GM23338 (cell line): Measurements from ENCODE around the gene MSH2. TPM values are rescaled to one million over a fixed set of nuclear protein-coding genes. Genes with fewer than 3 reads are reported as not detected.

ENCODE experiments used
- ATAC-seq: fragments of 200-7000 bp; cut with Tn5 transposase; 3 replicates; pipeline ENCODE4 v1.9.1; 2020
- DNase-seq: peaks from one replicate; pipeline ENCODE4 v3.0.0-alpha.2; 2015; ENCODE audit warnings: low spot score
- H2AFZ ChIP-seq: fragments of 200-600 bp; sonication (generic); 2 replicates; pipeline ENCODE4 v1.8.0; 2016; ENCODE audit warnings: antibody characterized with exemption, mild to moderate bottlenecking, moderate library complexity
- H3F3A ChIP-seq: fragments of 200-600 bp; sonication (generic); replicated peaks from 2 replicates; pipeline ENCODE4 v1.8.0; 2017; ENCODE audit warnings: antibody characterized with exemption, mixed run types, low read depth
- H3K27ac ChIP-seq: fragments of 200-600 bp; sonication (generic); 2 replicates; pipeline ENCODE4 v1.6.1; 2016; ENCODE audit warnings: low read depth
- H3K27me3 ChIP-seq: fragments of 200-600 bp; sonication (generic); 2 replicates; pipeline ENCODE4 v1.8.0; 2016; ENCODE audit warnings: mild to moderate bottlenecking, mixed run types, moderate library complexity; ENCODE audit not compliant: insufficient read depth
- H3K36me3 ChIP-seq: fragments of 200-600 bp; sonication (generic); 2 replicates; pipeline ENCODE4 v1.8.0; 2016; ENCODE audit warnings: mild to moderate bottlenecking; ENCODE audit not compliant: insufficient read depth
- H3K4me1 ChIP-seq: fragments of 200-600 bp; sonication (generic); 2 replicates; pipeline ENCODE4 v1.8.0; 2016; ENCODE audit warnings: mild to moderate bottlenecking, moderate library complexity; ENCODE audit not compliant: insufficient read depth
- H3K4me2 ChIP-seq: fragments of 200-600 bp; sonication (generic); 2 replicates; pipeline ENCODE4 v1.7.1; 2017; ENCODE audit warnings: mixed run types
- H3K4me3 ChIP-seq: fragments of 200-600 bp; sonication (generic); 2 replicates; pipeline ENCODE4 v1.6.1; 2016; ENCODE audit warnings: mixed run types
- H3K79me2 ChIP-seq: fragments of 200-600 bp; sonication (generic); replicated peaks from 2 replicates; pipeline ENCODE4 v1.8.0; 2017; ENCODE audit warnings: mild to moderate bottlenecking; ENCODE audit not compliant: insufficient read depth
- H3K9me2 ChIP-seq: fragments of 200-600 bp; sonication (generic); 2 replicates; pipeline ENCODE4 v1.8.0; 2017; ENCODE audit not compliant: insufficient read depth
- H4K20me1 ChIP-seq: fragments of 200-600 bp; sonication (generic); replicated peaks from 2 replicates; pipeline ENCODE4 v1.8.0; 2017; ENCODE audit warnings: mild to moderate bottlenecking; ENCODE audit not compliant: insufficient read depth
- H3K27ac Mint-ChIP-seq: 2 replicates; pipeline ENCODE4 v1.8.0; 2020; ENCODE audit warnings: inconsistent platforms, mild to moderate bottlenecking, moderate library complexity, mixed read lengths
- H3K27me3 Mint-ChIP-seq: 3 replicates; pipeline ENCODE4 v1.8.0; 2022; ENCODE audit warnings: low read depth, mild to moderate bottlenecking, moderate library complexity, mixed read lengths, inconsistent platforms; ENCODE audit not compliant: insufficient read depth, poor library complexity
- H3K36me3 Mint-ChIP-seq: 3 replicates; pipeline ENCODE4 v1.8.0; 2021; ENCODE audit warnings: low read depth, mild to moderate bottlenecking, inconsistent platforms, moderate library complexity, mixed read lengths
- H3K4me1 Mint-ChIP-seq: 3 replicates; pipeline ENCODE4 v1.8.0; 2020; ENCODE audit warnings: mild to moderate bottlenecking, inconsistent platforms, mixed read lengths
- H3K4me3 Mint-ChIP-seq: 3 replicates; pipeline ENCODE4 v1.8.0; 2021; ENCODE audit warnings: moderate library complexity, mild to moderate bottlenecking, inconsistent platforms, mixed read lengths
- H3K9me3 Mint-ChIP-seq: 3 replicates; pipeline ENCODE4 v1.8.0; 2020; ENCODE audit warnings: moderate library complexity, mild to moderate bottlenecking, inconsistent platforms, mixed read lengths
- CREB1 ChIP-seq: fragments of 250-450 bp; sonication (Bioruptor Pico); IDR thresholded peaks from 2 replicates; pipeline ENCODE4 v1.5.0; 2020; ENCODE audit warnings: low read depth, mild to moderate bottlenecking, moderate library complexity
- CTCF ChIP-seq, 2 experiments: fragments of 200-600 bp in 1 of 2; sonication (generic) in 1 of 2; conservative IDR thresholded peaks; 2 replicates each; pipeline versions ENCODE4 v1.5.1 to v1.6.1; 2016 to 2017; ENCODE audit warnings: antibody characterized with exemption in 2 of 2, low read depth in 2 of 2, mild to moderate bottlenecking in 2 of 2, moderate library complexity in 1 of 2
- ETS1 ChIP-seq: IDR thresholded peaks from 2 replicates; pipeline ENCODE4 v1.6.1; 2016; ENCODE audit warnings: antibody characterized with exemption
- EZH2 ChIP-seq: fragments of 200-600 bp; sonication (generic); IDR thresholded peaks from one replicate; pipeline ENCODE4 v1.8.0; 2017; ENCODE audit warnings: antibody characterized with exemption, mild to moderate bottlenecking, low read depth; ENCODE audit not compliant: unreplicated experiment
- EZH2phosphoT487 ChIP-seq: fragments of 200-600 bp; sonication (generic); IDR thresholded peaks from one replicate; pipeline ENCODE4 v1.8.1; 2018; ENCODE audit warnings: antibody characterized with exemption; ENCODE audit not compliant: unreplicated experiment
- JUNB ChIP-seq: IDR thresholded peaks from one replicate; pipeline ENCODE4 v1.6.1; 2016; ENCODE audit warnings: antibody characterized with exemption; ENCODE audit not compliant: unreplicated experiment
- NANOG ChIP-seq: IDR thresholded peaks from 2 replicates; pipeline ENCODE4 v1.6.1; 2016; ENCODE audit warnings: antibody characterized with exemption, borderline replicate concordance
- POLR2AphosphoS5 ChIP-seq: IDR thresholded peaks from 2 replicates; pipeline ENCODE4 v1.6.1; 2016; ENCODE audit warnings: antibody characterized with exemption, low read depth
- REST ChIP-seq: IDR thresholded peaks from one replicate; pipeline ENCODE4 v1.6.1; 2018; ENCODE audit warnings: antibody characterized with exemption; ENCODE audit not compliant: unreplicated experiment
- STAT1 ChIP-seq: IDR thresholded peaks from one replicate; pipeline ENCODE4 v1.6.1; 2016; ENCODE audit warnings: antibody characterized with exemption; ENCODE audit not compliant: unreplicated experiment
- ZNF114 ChIP-seq: fragments of 250-450 bp; sonication (Bioruptor Pico); IDR thresholded peaks from 2 replicates; pipeline ENCODE4 v1.5.0; 2020; ENCODE audit warnings: mild to moderate bottlenecking, moderate library complexity
- ZNF331 ChIP-seq: fragments of 250-450 bp; sonication (Bioruptor Pico); IDR thresholded peaks from 2 replicates; pipeline ENCODE4 v1.5.0; 2020; ENCODE audit warnings: low read depth, mild to moderate bottlenecking, moderate library complexity
- ZNF462 ChIP-seq: fragments of 250-450 bp; sonication (Bioruptor Pico); IDR thresholded peaks from 2 replicates; pipeline ENCODE4 v1.5.0; 2020; ENCODE audit warnings: mild to moderate bottlenecking, moderate library complexity
- polyA plus RNA-seq: library from polyadenylated mRNA; unstranded; fragments of >200 nt; fragmentation: Nextera tagmentation; extraction: Ambion mirVana; gene quantifications from 2 replicates; pipeline ENCODE4 v1.2.1, GENCODE V29; 2016
- total RNA-seq: library from RNA; depleted of rRNA; stranded (reverse); fragments of >200 nt; shearing (Covaris generic); gene quantifications from 2 replicates; pipeline ENCODE4 v1.2.3, GENCODE V29; 2014

Gene MSH2
- total and polyA plus RNA-seq, 2 experiments from 2014 or later, result 156 to 249 TPM

GRCh38 chr2:47506436-47506835 is 103.5 kb downstream of the MSH2 start:
- Mint-ChIP-seq H3K36me3 (peaks cover 29% of the 10 kb centered on the region), H3K9me3 (peaks cover 25% of the 10 kb centered on the region), H3K27me3 (peaks cover 4% of the 10 kb centered on the region), H3K4me3 (no peak overlapping the region), H3K4me1 (peaks cover 11% of the 10 kb centered on the region), H3K27ac (no peak overlapping the region)
- Histone ChIP-seq H3K79me2 (no peaks in the 10 kb centered on the region), H3K4me3 (no peak overlapping the region), H4K20me1 (no peaks in the 10 kb centered on the region), H3F3A (no peaks in the 10 kb centered on the region), H3K4me2 (no peak overlapping the region), H3K9me2 (no peaks in the 10 kb centered on the region), H3K36me3 (no peaks in the 10 kb centered on the region), H3K27ac (no peak overlapping the region), H3K27me3 (no peaks in the 10 kb centered on the region), H3K4me1 (no peaks in the 10 kb centered on the region), H2AFZ (no peak overlapping the region)
- ATAC-seq (no peak), DNase-seq (no peak)
- TF ChIP-seq EZH2phosphoT487 (no peak), JUNB (no peak), ZNF114 (CRISPR knock-in tag) (no peak), CREB1 (CRISPR knock-in tag) (no peak), ZNF331 (CRISPR knock-in tag) (no peak), ETS1 (no peak), POLR2AphosphoS5 (no peak), CTCF (conservative IDR thresholded peaks at IDR 0.05; ENCODE audit: low read depth in 2 of 2) (no peak), ZNF462 (CRISPR knock-in tag) (no peak), EZH2 (no peak), REST (no peak), STAT1 (no peak), NANOG (no peak)
